SK-N-SH treated with all-trans-retinoic acid at 6 μM for 48 hours (cell line): ENCODE data around the gene NFASC.

Experiments used
- BACH2 ChIP-seq: fragments of 250-450 bp; sonication (Bioruptor Pico); IDR thresholded peaks from 2 replicates; pipeline ENCODE4 v1.9.0; 2021; ENCODE audit warnings: mild to moderate bottlenecking, borderline replicate concordance
- ISL1 ChIP-seq: fragments of 250-450 bp; sonication (Bioruptor Pico); IDR thresholded peaks from 2 replicates; pipeline ENCODE4 v2.1.2; 2022; ENCODE audit warnings: mild to moderate bottlenecking, moderate library complexity
- RARB ChIP-seq: fragments of 250-450 bp; sonication (Bioruptor Pico); IDR thresholded peaks from 2 replicates; pipeline ENCODE4 v1.8.0; 2021; ENCODE audit warnings: mild to moderate bottlenecking, moderate library complexity
- ZFP3 ChIP-seq: fragments of 250-450 bp; sonication (Bioruptor Pico); IDR thresholded peaks from 2 replicates; pipeline ENCODE4 v1.5.0; 2020; ENCODE audit warnings: mild to moderate bottlenecking, moderate library complexity
- ZFP30 ChIP-seq: fragments of 450-650 bp; formaldehyde crosslinking; IDR thresholded peaks from 2 replicates; pipeline ENCODE4 v1.5.0; 2022; ENCODE audit warnings: mild to moderate bottlenecking, moderate library complexity
- ZNF70 ChIP-seq: fragments of 450-650 bp; formaldehyde crosslinking; IDR thresholded peaks from 2 replicates; pipeline ENCODE4 v1.5.0; 2020; ENCODE audit warnings: mild to moderate bottlenecking, moderate library complexity
- ZNF8 ChIP-seq: fragments of 450-650 bp; formaldehyde crosslinking; IDR thresholded peaks from 2 replicates; pipeline ENCODE4 v1.5.0; 2020; ENCODE audit warnings: mild to moderate bottlenecking, moderate library complexity
- TF ChIP-seq, protein P1 (sequence below): fragments of 250-450 bp; sonication (Bioruptor Pico); IDR thresholded peaks from 2 replicates; pipeline ENCODE4 v1.8.0; 2021; ENCODE audit warnings: low read depth, mild to moderate bottlenecking, moderate library complexity, borderline replicate concordance
- TF ChIP-seq, protein P2 (sequence below): fragments of 250-450 bp; sonication (Bioruptor Pico); IDR thresholded peaks from 2 replicates; pipeline ENCODE4 v1.5.1; 2020; ENCODE audit warnings: low read depth, mild to moderate bottlenecking, moderate library complexity
- TF ChIP-seq, protein P3 (sequence below): fragments of 250-450 bp; sonication (Bioruptor Pico); IDR thresholded peaks from 2 replicates; pipeline ENCODE4 v1.8.0; 2020; ENCODE audit warnings: mild to moderate bottlenecking, moderate library complexity, borderline replicate concordance
- TF ChIP-seq, protein P4 (sequence below): fragments of 250-450 bp; sonication (Bioruptor Pico); IDR thresholded peaks from 2 replicates; pipeline ENCODE4 v1.5.0; 2020; ENCODE audit warnings: mild to moderate bottlenecking, moderate library complexity
- TF ChIP-seq, protein P5 (sequence below): fragments of 250-450 bp; sonication (Bioruptor Pico); IDR thresholded peaks from 2 replicates; pipeline ENCODE4 v1.5.1; 2021; ENCODE audit warnings: mild to moderate bottlenecking, moderate library complexity

DNA sequence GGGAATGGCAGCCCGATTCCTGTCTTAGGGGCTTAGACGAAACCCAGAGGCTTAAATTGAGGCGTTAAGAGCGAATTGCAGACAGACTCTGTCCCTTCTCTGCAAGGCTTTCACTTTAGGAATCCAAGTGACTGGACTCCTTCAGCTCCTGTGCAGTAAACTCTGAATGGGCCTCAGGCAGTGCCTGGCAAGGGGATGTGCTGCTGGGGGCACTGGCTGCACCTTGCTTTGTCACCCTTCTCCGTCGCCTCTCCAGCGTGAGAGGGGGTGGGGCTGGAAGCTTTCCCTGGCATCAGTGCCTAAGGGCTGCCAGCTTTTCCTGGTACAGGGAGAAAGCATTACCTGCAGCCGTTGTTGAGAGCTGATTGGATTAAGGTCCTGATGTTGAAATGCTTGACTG, 39.9 kb upstream of the NFASC start:
- TF ChIP-seq, protein P1, sequence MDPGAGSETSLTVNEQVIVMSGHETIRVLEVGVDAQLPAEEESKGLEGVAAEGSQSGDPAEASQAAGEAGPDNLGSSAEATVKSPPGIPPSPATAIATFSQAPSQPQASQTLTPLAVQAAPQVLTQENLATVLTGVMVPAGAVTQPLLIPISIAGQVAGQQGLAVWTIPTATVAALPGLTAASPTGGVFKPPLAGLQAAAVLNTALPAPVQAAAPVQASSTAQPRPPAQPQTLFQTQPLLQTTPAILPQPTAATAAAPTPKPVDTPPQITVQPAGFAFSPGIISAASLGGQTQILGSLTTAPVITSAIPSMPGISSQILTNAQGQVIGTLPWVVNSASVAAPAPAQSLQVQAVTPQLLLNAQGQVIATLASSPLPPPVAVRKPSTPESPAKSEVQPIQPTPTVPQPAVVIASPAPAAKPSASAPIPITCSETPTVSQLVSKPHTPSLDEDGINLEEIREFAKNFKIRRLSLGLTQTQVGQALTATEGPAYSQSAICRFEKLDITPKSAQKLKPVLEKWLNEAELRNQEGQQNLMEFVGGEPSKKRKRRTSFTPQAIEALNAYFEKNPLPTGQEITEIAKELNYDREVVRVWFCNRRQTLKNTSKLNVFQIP (CRISPR knock-in tag): no peak
- TF ChIP-seq, protein P2, sequence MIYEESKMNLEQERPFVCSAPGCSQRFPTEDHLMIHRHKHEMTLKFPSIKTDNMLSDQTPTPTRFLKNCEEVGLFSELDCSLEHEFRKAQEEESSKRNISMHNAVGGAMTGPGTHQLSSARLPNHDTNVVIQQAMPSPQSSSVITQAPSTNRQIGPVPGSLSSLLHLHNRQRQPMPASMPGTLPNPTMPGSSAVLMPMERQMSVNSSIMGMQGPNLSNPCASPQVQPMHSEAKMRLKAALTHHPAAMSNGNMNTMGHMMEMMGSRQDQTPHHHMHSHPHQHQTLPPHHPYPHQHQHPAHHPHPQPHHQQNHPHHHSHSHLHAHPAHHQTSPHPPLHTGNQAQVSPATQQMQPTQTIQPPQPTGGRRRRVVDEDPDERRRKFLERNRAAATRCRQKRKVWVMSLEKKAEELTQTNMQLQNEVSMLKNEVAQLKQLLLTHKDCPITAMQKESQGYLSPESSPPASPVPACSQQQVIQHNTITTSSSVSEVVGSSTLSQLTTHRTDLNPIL (CRISPR knock-in tag): no peak
- TF ChIP-seq, protein P3, sequence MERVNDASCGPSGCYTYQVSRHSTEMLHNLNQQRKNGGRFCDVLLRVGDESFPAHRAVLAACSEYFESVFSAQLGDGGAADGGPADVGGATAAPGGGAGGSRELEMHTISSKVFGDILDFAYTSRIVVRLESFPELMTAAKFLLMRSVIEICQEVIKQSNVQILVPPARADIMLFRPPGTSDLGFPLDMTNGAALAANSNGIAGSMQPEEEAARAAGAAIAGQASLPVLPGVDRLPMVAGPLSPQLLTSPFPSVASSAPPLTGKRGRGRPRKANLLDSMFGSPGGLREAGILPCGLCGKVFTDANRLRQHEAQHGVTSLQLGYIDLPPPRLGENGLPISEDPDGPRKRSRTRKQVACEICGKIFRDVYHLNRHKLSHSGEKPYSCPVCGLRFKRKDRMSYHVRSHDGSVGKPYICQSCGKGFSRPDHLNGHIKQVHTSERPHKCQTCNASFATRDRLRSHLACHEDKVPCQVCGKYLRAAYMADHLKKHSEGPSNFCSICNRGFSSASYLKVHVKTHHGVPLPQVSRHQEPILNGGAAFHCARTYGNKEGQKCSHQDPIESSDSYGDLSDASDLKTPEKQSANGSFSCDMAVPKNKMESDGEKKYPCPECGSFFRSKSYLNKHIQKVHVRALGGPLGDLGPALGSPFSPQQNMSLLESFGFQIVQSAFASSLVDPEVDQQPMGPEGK (CRISPR knock-in tag): no peak
- TF ChIP-seq ZFP3 (CRISPR knock-in tag) (no peak), RARB (CRISPR knock-in tag) (no peak), ZNF8 (CRISPR knock-in tag) (no peak), ZFP30 (CRISPR knock-in tag) (no peak), ZNF70 (CRISPR knock-in tag) (no peak), ISL1 (CRISPR knock-in tag) (no peak), BACH2 (CRISPR knock-in tag) (no peak)
- TF ChIP-seq, protein P4, sequence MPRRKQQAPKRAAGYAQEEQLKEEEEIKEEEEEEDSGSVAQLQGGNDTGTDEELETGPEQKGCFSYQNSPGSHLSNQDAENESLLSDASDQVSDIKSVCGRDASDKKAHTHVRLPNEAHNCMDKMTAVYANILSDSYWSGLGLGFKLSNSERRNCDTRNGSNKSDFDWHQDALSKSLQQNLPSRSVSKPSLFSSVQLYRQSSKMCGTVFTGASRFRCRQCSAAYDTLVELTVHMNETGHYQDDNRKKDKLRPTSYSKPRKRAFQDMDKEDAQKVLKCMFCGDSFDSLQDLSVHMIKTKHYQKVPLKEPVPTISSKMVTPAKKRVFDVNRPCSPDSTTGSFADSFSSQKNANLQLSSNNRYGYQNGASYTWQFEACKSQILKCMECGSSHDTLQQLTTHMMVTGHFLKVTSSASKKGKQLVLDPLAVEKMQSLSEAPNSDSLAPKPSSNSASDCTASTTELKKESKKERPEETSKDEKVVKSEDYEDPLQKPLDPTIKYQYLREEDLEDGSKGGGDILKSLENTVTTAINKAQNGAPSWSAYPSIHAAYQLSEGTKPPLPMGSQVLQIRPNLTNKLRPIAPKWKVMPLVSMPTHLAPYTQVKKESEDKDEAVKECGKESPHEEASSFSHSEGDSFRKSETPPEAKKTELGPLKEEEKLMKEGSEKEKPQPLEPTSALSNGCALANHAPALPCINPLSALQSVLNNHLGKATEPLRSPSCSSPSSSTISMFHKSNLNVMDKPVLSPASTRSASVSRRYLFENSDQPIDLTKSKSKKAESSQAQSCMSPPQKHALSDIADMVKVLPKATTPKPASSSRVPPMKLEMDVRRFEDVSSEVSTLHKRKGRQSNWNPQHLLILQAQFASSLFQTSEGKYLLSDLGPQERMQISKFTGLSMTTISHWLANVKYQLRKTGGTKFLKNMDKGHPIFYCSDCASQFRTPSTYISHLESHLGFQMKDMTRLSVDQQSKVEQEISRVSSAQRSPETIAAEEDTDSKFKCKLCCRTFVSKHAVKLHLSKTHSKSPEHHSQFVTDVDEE (CRISPR knock-in tag): no peak
- TF ChIP-seq, protein P5, sequence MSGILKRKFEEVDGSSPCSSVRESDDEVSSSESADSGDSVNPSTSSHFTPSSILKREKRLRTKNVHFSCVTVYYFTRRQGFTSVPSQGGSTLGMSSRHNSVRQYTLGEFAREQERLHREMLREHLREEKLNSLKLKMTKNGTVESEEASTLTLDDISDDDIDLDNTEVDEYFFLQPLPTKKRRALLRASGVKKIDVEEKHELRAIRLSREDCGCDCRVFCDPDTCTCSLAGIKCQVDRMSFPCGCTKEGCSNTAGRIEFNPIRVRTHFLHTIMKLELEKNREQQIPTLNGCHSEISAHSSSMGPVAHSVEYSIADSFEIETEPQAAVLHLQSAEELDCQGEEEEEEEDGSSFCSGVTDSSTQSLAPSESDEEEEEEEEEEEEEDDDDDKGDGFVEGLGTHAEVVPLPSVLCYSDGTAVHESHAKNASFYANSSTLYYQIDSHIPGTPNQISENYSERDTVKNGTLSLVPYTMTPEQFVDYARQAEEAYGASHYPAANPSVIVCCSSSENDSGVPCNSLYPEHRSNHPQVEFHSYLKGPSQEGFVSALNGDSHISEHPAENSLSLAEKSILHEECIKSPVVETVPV (CRISPR knock-in tag): no peak
